Esophagus squamous epithelium (tissue), 5 donors: ENCODE results near the gene DAB1. TPM values are rescaled to one million over a fixed set of nuclear protein-coding genes. Genes with fewer than 3 reads are reported as not detected.

Experiments
- DNase-seq: peaks from one replicate; lab custom pipeline; 2025; lab: John Stamatoyannopoulos, UW
- H3K27ac ChIP-seq, 4 donors: fragments of 200-600 bp; sonication (generic); one replicate each; pipeline ENCODE4 v1.5.1; 2016 to 2019; ENCODE audit warnings: mild to moderate bottlenecking in 1 of 4
- H3K27me3 ChIP-seq, 4 donors: fragments of 200-600 bp; sonication (generic); 1 replicate in 3 of 4; 2 replicates in 1 of 4; pipeline versions ENCODE4 v1.5.1 to v1.6.0; 2017 to 2021; ENCODE audit warnings: antibody characterized with exemption in 1 of 4
- H3K36me3 ChIP-seq, 3 donors: fragments of 200-600 bp; sonication (generic); one replicate each; pipeline ENCODE4 v1.5.1; 2016 to 2019
- H3K4me1 ChIP-seq, 3 donors: fragments of 200-600 bp; sonication (generic); one replicate each; pipeline ENCODE4 v1.5.1; 2017 to 2019
- H3K4me3 ChIP-seq, 4 donors: fragments of 200-600 bp; sonication (generic); 1 replicate in 3 of 4; 2 replicates in 1 of 4; pipeline ENCODE4 v1.5.1; 2016 to 2019; ENCODE audit warnings: mild to moderate bottlenecking in 2 of 4, moderate library complexity in 1 of 4
- H3K9me3 ChIP-seq, 3 donors: fragments of 200-600 bp; sonication (generic); one replicate each; pipeline ENCODE4 v1.5.1; 2016 to 2019
- POLR2A ChIP-seq, 4 donors: fragments of 450-650 bp; IDR thresholded peaks; one replicate each; pipeline ENCODE4 v1.6.1; 2017; ENCODE audit warnings: antibody characterized with exemption in 4 of 4, mild to moderate bottlenecking in 4 of 4, moderate library complexity in 3 of 4
- WGBS, 2 donors: methylation state at CpG; one replicate each; pipeline ENCODE4 v1.1.5; 2018; 5-methylcytosine and 5-hydroxymethylcytosine counted together
- intact Hi-C: fragments of 100-400 bp; cut with DNase I; formaldehyde crosslinking; loops from one replicate; pipeline ENCODE4 v1.15.0; 2022
- total RNA-seq, 4 donors: library from RNA; depleted of rRNA; stranded (reverse); fragments of >200 nt; gene quantifications; one replicate each; pipeline ENCODE4 v1.1.0, GENCODE V29; 2016
- TF ChIP-seq, protein P1 (sequence below), 6 experiments: fragments of 450-650 bp in 4 of 6; fragments of 200-600 bp in 2 of 6; sonication (generic) in 2 of 6; IDR thresholded peaks; one replicate each; pipeline ENCODE4 v1.5.1; 2016 to 2019; ENCODE audit warnings: antibody characterized with exemption in 6 of 6, mild to moderate bottlenecking in 4 of 6, moderate library complexity in 4 of 6
- donor health status: DM: yes; HTN: yes; CAD: no.

The DAB1 gene
- total RNA-seq, 4 donors from 2014 or later: under 0.01 TPM; not detected in 3

DNA sequence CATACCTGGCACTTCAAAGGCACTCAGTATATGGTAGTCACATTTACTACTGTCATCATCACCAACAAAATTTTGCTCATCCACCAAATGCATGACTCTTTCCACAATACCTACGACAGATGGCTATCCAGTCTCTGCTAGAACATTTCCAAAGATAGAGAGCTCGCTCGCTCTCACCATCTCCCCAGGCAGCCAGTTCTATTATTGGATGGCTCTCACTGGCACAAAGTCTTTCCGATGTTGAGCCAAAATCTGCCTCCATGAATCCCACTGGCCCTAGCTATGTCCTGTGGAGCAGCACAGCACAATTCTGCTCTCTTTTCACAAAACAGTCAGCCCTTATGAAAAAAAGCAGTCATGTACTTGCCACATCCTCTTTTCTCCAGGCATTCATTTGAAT, 102.1 kb downstream of the DAB1 start:
- no peak overlapping the region for H3K4me3 ChIP-seq
- peaks cover 0 to 15% (median 0%) of the 10 kb centered on the region in 4 donors for H3K27me3 ChIP-seq
- H3K4me1 ChIP-seq: no peaks in the 10 kb centered on the region
- H3K27ac ChIP-seq: no peak overlapping the region
- intact Hi-C loops: no loop called here
- no peaks in the 10 kb centered on the region for H3K9me3 ChIP-seq
- DNase-seq: no peak
- WGBS, 2 donors: 90 to 92% methylated on average over 4 of the region's 4 CpGs
- no peaks in the 10 kb centered on the region for H3K36me3 ChIP-seq
- TF ChIP-seq, protein P1, sequence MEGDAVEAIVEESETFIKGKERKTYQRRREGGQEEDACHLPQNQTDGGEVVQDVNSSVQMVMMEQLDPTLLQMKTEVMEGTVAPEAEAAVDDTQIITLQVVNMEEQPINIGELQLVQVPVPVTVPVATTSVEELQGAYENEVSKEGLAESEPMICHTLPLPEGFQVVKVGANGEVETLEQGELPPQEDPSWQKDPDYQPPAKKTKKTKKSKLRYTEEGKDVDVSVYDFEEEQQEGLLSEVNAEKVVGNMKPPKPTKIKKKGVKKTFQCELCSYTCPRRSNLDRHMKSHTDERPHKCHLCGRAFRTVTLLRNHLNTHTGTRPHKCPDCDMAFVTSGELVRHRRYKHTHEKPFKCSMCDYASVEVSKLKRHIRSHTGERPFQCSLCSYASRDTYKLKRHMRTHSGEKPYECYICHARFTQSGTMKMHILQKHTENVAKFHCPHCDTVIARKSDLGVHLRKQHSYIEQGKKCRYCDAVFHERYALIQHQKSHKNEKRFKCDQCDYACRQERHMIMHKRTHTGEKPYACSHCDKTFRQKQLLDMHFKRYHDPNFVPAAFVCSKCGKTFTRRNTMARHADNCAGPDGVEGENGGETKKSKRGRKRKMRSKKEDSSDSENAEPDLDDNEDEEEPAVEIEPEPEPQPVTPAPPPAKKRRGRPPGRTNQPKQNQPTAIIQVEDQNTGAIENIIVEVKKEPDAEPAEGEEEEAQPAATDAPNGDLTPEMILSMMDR (IDR thresholded peaks at IDR 0.05): no peak
- TF ChIP-seq POLR2A (IDR thresholded peaks at IDR 0.05): no peak

DNA sequence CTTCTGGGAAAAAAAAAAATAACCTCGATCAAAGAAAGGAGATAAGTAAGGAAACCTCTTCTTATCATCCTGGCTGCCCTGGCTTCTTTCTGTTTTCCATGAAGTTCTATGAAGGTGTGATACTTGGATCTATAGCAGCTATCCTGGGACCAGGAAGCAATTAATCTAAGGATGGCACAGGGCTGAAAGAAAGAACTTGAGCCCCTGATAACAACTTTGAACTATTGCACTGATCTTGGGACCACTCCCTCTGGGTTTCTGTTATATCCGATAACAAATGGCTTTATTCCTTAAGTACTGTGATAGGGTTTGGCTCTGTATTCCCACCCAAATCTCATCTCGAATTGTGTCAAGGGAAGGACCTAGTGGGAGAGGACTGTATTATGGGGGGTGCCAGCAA, 104.1 kb downstream of the DAB1 start:
- no peak for DNase-seq
- TF ChIP-seq POLR2A (IDR thresholded peaks at IDR 0.05): no peak
- TF ChIP-seq, protein P1 (IDR thresholded peaks at IDR 0.05): no peak
- no peak overlapping the region for H3K27ac ChIP-seq
- H3K9me3 ChIP-seq: no peaks in the 10 kb centered on the region
- H3K27me3 ChIP-seq: peaks cover 0 to 14% (median 0%) of the 10 kb centered on the region in 4 donors
- no peak overlapping the region for H3K4me3 ChIP-seq
- no peaks in the 10 kb centered on the region for H3K36me3 ChIP-seq
- intact Hi-C loops: no loop called here
- no peaks in the 10 kb centered on the region for H3K4me1 ChIP-seq
- WGBS, 2 donors: 55 to 79% methylated on average over 2 to 3 of the region's 3 CpGs

DNA sequence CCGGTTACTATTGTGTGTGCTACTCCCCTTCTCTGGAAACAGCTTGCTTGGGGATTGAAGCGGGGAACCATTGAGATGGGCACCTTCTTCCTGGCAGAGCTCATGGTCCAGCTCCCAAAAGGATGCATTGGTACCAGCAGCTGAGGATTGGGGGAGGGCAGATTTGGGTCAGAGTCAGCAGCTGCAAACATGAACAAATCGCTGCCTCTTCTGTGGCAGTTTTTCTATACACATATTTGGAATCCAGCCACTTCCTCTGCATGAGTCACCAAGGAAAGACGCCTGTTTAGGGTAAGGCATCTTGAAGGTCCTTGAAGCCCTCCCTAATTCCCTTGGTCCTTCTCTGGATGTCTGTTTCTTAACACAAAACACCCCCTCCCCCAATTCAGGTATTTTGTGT, 104.7 kb downstream of the DAB1 start:
- intact Hi-C loops: no loop called here
- Histone ChIP-seq H3K36me3 (no peaks in the 10 kb centered on the region), H3K27me3 (peaks cover 0 to 9% (median 0%) of the 10 kb centered on the region in 4 donors), H3K27ac (no peak overlapping the region), H3K9me3 (no peaks in the 10 kb centered on the region), H3K4me3 (no peak overlapping the region), H3K4me1 (no peaks in the 10 kb centered on the region)
- no peak for TF ChIP-seq POLR2A (IDR thresholded peaks at IDR 0.05)
- TF ChIP-seq, protein P1 (IDR thresholded peaks at IDR 0.05): no peak
- 23 to 36% methylated on average over 4 of the region's 4 CpGs for WGBS, 2 donors
- no peak for DNase-seq

DNA sequence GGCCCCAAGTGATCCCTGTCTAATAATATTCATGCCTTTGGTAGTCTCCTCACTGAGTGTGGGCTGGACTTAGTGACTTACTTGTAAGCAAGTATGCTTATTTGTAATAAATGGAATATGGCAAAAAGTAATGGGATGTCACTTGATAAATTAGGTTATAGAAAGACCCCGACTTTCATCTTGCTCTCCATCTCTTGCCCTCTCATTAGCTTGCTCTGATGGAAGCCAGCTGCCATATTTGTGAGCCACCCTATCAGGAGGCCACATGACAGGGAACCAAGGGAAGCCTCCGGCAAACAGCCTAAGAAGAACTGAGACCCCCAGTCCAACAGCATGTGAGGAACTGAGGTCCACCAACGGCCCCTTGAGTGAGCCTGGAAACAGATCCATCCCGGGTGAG, 107.0 kb downstream of the DAB1 start:
- no peaks in the 10 kb centered on the region for H3K9me3 ChIP-seq
- H3K36me3 ChIP-seq: no peaks in the 10 kb centered on the region
- intact Hi-C loops: no loop called here
- TF ChIP-seq, protein P1 (IDR thresholded peaks at IDR 0.05): no peak
- no peak for TF ChIP-seq POLR2A (IDR thresholded peaks at IDR 0.05)
- WGBS, 2 donors: 71 to 79% methylated on average over 2 to 4 of the region's 4 CpGs
- no peak overlapping the region for H3K4me3 ChIP-seq
- no peak overlapping the region for H3K27ac ChIP-seq
- no peaks in the 10 kb centered on the region for H3K4me1 ChIP-seq
- peaks cover 0 to 9% (median 0%) of the 10 kb centered on the region in 4 donors for H3K27me3 ChIP-seq
- DNase-seq: no peak

DNA sequence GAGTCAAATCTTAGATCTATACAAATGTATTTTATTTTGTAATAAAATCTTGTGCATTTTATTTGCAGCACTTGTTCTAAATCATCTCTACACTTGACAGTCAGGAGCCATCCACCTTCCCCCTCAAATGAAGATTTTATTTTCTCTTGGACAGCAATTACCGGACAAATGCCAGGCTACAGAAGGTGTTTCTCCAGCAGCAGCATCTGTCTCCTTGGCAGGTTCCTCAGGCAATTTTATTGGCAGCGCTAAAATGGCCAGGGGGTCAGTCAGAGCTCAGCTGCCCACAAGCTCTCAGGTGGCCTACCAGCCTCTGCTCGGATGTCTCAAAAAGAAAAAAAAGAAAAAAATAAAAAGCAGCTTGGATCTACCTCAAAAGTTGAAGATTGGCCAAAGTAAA, 107.6 kb downstream of the DAB1 start:
- WGBS, 2 donors: 84 to 86% methylated on average over 3 of the region's 3 CpGs
- H3K4me3 ChIP-seq: no peak overlapping the region

More for the DNA sequence above, 107.6 kb downstream of the DAB1 start:
- no peak overlapping the region for H3K27ac ChIP-seq
- no peaks in the 10 kb centered on the region for H3K9me3 ChIP-seq
- H3K36me3 ChIP-seq: no peaks in the 10 kb centered on the region
- H3K27me3 ChIP-seq: peaks cover 0 to 6% (median 0%) of the 10 kb centered on the region in 4 donors
- TF ChIP-seq, protein P1 (IDR thresholded peaks at IDR 0.05): no peak
- no peak for TF ChIP-seq POLR2A (IDR thresholded peaks at IDR 0.05)
- DNase-seq: no peak
- H3K4me1 ChIP-seq: no peaks in the 10 kb centered on the region
- intact Hi-C loops: no loop called here
